Measurements from ENCODE around the gene ACO2.
"Not testable (repeated sequence)": the region's sequence is repeated elsewhere in the genome, so short reads cannot be mapped to it uniquely, and the experiment has no call there.

The ACO2 gene

GRCh38 chr22:41468381-41469217, at the start of gene ACO2, which contains the start of gene PHF5A:
Gene ACO2, plus strand, starts transcription at chr22:41469117. Its CDS starts 30 bp downstream, at chr22:41469147.
Gene PHF5A, minus strand, starts transcription at chr22:41468692. Its CDS starts 39 bp downstream, at chr22:41468653.
- DNase-seq (ENCODE audit: low spot score), result peak; percentile 98

GRCh38 chr22:41425660-41426365, 43.1 kb upstream of the ACO2 start:
- DNase-seq (ENCODE audit: low spot score), result no peak

GRCh38 chr22:41429232-41429950, 39.5 kb upstream of the ACO2 start:
- no peak for DNase-seq (ENCODE audit: low spot score)

GRCh38 chr22:41429951-41430332, 39.0 kb upstream of the ACO2 start:
- no peak for DNase-seq (ENCODE audit: low spot score)

GRCh38 chr22:41431656-41432055, 37.3 kb upstream of the ACO2 start:
- DNase-seq (ENCODE audit: low spot score), result no peak

GRCh38 chr22:41433480-41433879, 35.4 kb upstream of the ACO2 start:
- DNase-seq (ENCODE audit: low spot score), result not testable (repeated sequence)

GRCh38 chr22:41434361-41435003, 34.4 kb upstream of the ACO2 start:
- DNase-seq (ENCODE audit: low spot score), result not testable (repeated sequence)

GRCh38 chr22:41435560-41435959, 33.4 kb upstream of the ACO2 start:
- DNase-seq (ENCODE audit: low spot score), result no peak

GRCh38 chr22:41436322-41437113, 32.4 kb upstream of the ACO2 start:
- no peak for DNase-seq (ENCODE audit: low spot score)

GRCh38 chr22:41437198-41437597, 31.7 kb upstream of the ACO2 start:
- DNase-seq (ENCODE audit: low spot score), result no peak

- DNase-seq (ENCODE audit: low spot score), result not testable (repeated sequence)
Observed at GRCh38 chr22:41440511-41440910, 28.4 kb upstream of the ACO2 start.

GRCh38 chr22:41442240-41442792, 26.6 kb upstream of the ACO2 start:
- no peak for DNase-seq (ENCODE audit: low spot score)

- DNase-seq (ENCODE audit: low spot score), result peak; percentile 97
Observed at GRCh38 chr22:41444360-41445128, 24.4 kb upstream of the ACO2 start.

- DNase-seq (ENCODE audit: low spot score), result peak; percentile 71
Observed at GRCh38 chr22:41445129-41446056, 23.5 kb upstream of the ACO2 start.

- no peak for DNase-seq (ENCODE audit: low spot score)
Observed at GRCh38 chr22:41446057-41446501, 22.8 kb upstream of the ACO2 start.

- peak; percentile 98 for DNase-seq (ENCODE audit: low spot score)
Observed at GRCh38 chr22:41446639-41447434, 22.1 kb upstream of the ACO2 start, which contains the start of gene TOB2. Gene TOB2, minus strand, starts transcription at chr22:41446801. Its CDS starts 9,456 bp downstream, at chr22:41437345.

- peak; percentile 88 for DNase-seq (ENCODE audit: low spot score)
Observed at GRCh38 chr22:41447435-41448188, 21.3 kb upstream of the ACO2 start.

Data from ecto neural progenitor cell (in vitro differentiated cells).